Measurements from ENCODE around the gene LGALS4. TPM values are rescaled to one million over a fixed set of nuclear protein-coding genes. Genes with fewer than 3 reads are reported as not detected.

LGALS4 gene
- polyA plus RNA-seq, 1 of the 3 experiments (the other 2 are of a cell fraction), result 0.21 TPM

DNA sequence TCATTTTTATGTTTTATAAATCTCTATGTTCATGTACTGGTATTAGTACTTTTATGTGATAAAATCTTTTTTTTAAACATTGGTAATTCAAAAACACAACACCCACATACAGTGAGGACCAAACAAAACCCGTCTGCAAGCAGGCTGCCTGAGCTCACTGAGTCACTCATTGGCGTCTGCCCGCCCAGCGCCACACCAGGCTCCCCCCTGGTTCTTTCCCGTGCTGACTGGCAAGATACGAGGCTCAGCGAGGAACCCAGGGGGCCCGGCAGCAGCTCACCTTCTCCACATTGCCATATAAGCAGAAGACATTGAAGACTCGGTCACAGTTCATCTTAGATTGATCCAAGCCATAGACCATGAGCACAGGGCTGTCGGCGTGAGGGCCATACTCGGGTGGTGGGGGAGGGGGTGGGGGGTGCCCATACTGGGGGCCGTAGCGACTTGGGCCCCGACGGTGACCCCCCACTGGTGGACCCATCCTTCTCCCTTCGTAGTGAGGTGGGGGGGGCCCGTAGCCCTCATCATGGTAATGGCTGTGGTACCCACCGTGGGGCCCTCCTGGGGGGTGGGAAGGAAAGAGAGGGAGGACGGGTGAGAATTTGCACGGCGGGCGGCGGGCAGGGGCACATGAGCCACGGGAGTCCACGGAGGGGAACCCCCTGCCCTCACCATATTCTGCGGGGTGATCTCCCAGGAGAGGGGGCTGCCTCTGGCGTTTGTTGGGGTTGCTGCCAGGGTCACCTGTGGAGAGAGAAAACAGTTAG is 27.3 kb upstream of the LGALS4 start:
- Histone ChIP-seq H3K27me3 (ENCODE audit: insufficient read depth) (no peaks in the 10 kb centered on the region), H3K4me3 (ENCODE audit: low read depth in 2 of 2, low read length in 1 of 2) (no peak overlapping the region), H3K4me1 (ENCODE audit: control insufficient read depth in 1 of 2, insufficient read depth in 2 of 2, low read depth in 1 of 2, low read length in 1 of 2) (peaks cover 30 to 49% of the 10 kb centered on the region in 2 experiments; a peak in 3 of 4 replicates), H4K20me1 (ENCODE audit: insufficient read depth) (peaks cover 70% of the 10 kb centered on the region), H3K79me2 (ENCODE audit: insufficient read depth) (peaks cover 61% of the 10 kb centered on the region), H3F3A (replicated peaks; ENCODE audit: insufficient read depth) (peaks cover 79% of the 10 kb centered on the region), H3K9ac (no peak overlapping the region; the same call in 1 of the 2 replicates), H3K4me2 (no peak overlapping the region), H3K9me2 (no peaks in the 10 kb centered on the region), H3K27ac (ENCODE audit: low read depth in 2 of 2, low read length in 1 of 2) (peak overlapping the region in 1 of 2 experiments; percentile 82; a peak in 3 of 4 replicates), H2AFZ (ENCODE audit: low read depth) (no peak overlapping the region), H3K36me3 (replicated peaks in 1 of 2; ENCODE audit: control insufficient read depth in 1 of 2, insufficient read depth in 2 of 2, low read length in 1 of 2) (peaks cover 69 to 80% of the 10 kb centered on the region in 2 experiments), H3K9me3 (no peaks in the 10 kb centered on the region)
- ChIA-PET POLR2A (interaction anchor here (1.6 kb wide), 1 partner anchor 8 kb away, joined by 6 read pairs; the partner anchor contains the start of gene ECH1), CTCF (interaction anchor here (0.8 to 1.9 kb wide), 3 partner anchors 8 to 90 kb away, joined by 3 to 4 read pairs (median 3); partner anchors contain the start of genes MRPS12 and SARS2)
- no peak for TF ChIP-seq SIN3A (IDR thresholded peaks at IDR 0.05; ENCODE audit: borderline replicate concordance, low read depth, low read length)
- peak; percentile 26; the same call in 1 of the 2 replicates for TF ChIP-seq FOSL2 (IDR thresholded peaks at IDR 0.05; ENCODE audit: borderline replicate concordance, low read depth)
- TF ChIP-seq NFIC (IDR thresholded peaks at IDR 0.05; ENCODE audit: borderline replicate concordance), result no peak
- no peak for DNase-seq
- whole genome bisulfite sequencing (ENCODE audit: low lambda C conversion rate), result 72% methylated on average over 28 of the region's 28 CpGs

GRCh38 chr19:38838986-38839761 is 26.4 kb upstream of the LGALS4 start:
- no peak for DNase-seq
- Histone ChIP-seq H3K4me2 (peak overlapping the region; percentile 53; the same call in 1 of the 2 replicates), H3K4me3 (ENCODE audit: low read depth in 2 of 2, low read length in 1 of 2) (no peak overlapping the region), H3K9me3 (no peaks in the 10 kb centered on the region), H3K79me2 (ENCODE audit: insufficient read depth) (peaks cover 53% of the 10 kb centered on the region), H3K9me2 (no peaks in the 10 kb centered on the region), H3K27me3 (ENCODE audit: insufficient read depth) (no peaks in the 10 kb centered on the region), H3K36me3 (replicated peaks in 1 of 2; ENCODE audit: control insufficient read depth in 1 of 2, insufficient read depth in 2 of 2, low read length in 1 of 2) (peaks cover 61 to 74% of the 10 kb centered on the region in 2 experiments), H3K4me1 (ENCODE audit: control insufficient read depth in 1 of 2, insufficient read depth in 2 of 2, low read depth in 1 of 2, low read length in 1 of 2) (peaks cover 30 to 57% of the 10 kb centered on the region in 2 experiments; a peak in 3 of 4 replicates), H2AFZ (ENCODE audit: low read depth) (no peak overlapping the region), H3K9ac (peak overlapping the region; percentile 14; the same call in 1 of the 2 replicates), H4K20me1 (ENCODE audit: insufficient read depth) (peaks cover 62% of the 10 kb centered on the region), H3F3A (replicated peaks; ENCODE audit: insufficient read depth) (peaks cover 79% of the 10 kb centered on the region), H3K27ac (ENCODE audit: low read depth in 2 of 2, low read length in 1 of 2) (peak overlapping the region; percentile 47 to 82)
- WGBS (ENCODE audit: low lambda C conversion rate), result 85% methylated on average over 12 of the region's 12 CpGs
- TF ChIP-seq ELF1 (IDR thresholded peaks at IDR 0.05), result no peak
- TF ChIP-seq FOXM1 (IDR thresholded peaks at IDR 0.05; ENCODE audit: low read depth), result no peak
- no peak for TF ChIP-seq RAD21 (IDR thresholded peaks at IDR 0.05; ENCODE audit: low read length)
- no peak for TF ChIP-seq FOXJ3 (CRISPR knock-in tag; IDR thresholded peaks at IDR 0.05)
- TF ChIP-seq SIN3A (IDR thresholded peaks at IDR 0.05; ENCODE audit: borderline replicate concordance, low read depth, low read length), result no peak
- no peak for TF ChIP-seq MEF2A (IDR thresholded peaks at IDR 0.05; ENCODE audit: borderline replicate concordance, low read depth)
- no peak for TF ChIP-seq TAF1 (IDR thresholded peaks at IDR 0.05; ENCODE audit: borderline replicate concordance, low read depth, low read length)
- no peak for TF ChIP-seq TEAD4 (IDR thresholded peaks at IDR 0.05; ENCODE audit: borderline replicate concordance, insufficient read depth)
- TF ChIP-seq YY1 (IDR thresholded peaks at IDR 0.05; ENCODE audit: low read depth), result no peak
- TF ChIP-seq GABPA (IDR thresholded peaks at IDR 0.05; ENCODE audit: low read depth), result no peak
- no peak for TF ChIP-seq RCOR1 (IDR thresholded peaks at IDR 0.05; ENCODE audit: low read length)
- no peak for TF ChIP-seq IRF3 (IDR thresholded peaks at IDR 0.05; ENCODE audit: low read depth, low read length)
- no peak for TF ChIP-seq EZH2phosphoT487 (IDR thresholded peaks at IDR 0.05; ENCODE audit: borderline replicate concordance, low read depth)
- POLR2A ChIA-PET, result interaction anchor here (2.4 kb wide), 1 partner anchor 9 kb away, joined by 9 read pairs; no protein-coding TSS in a partner anchor
- CTCF ChIA-PET, result interaction anchor here (0.8 to 1.9 kb wide), 4 partner anchors 8 to 91 kb away, joined by 3 to 4 read pairs (median 3); partner anchors contain the start of genes MRPS12 and SARS2
